ENCODE data around the gene PDE9A.

- TF ChIP-seq CTCF (IDR thresholded peaks at IDR 0.05; ENCODE audit: insufficient read depth, low read length) (no peak), POLR2AphosphoS5 (IDR thresholded peaks at IDR 0.05; ENCODE audit: low read depth) (no peak), GABPA (IDR thresholded peaks at IDR 0.05; ENCODE audit: low read depth) (no peak), REST (IDR thresholded peaks at IDR 0.05; ENCODE audit: insufficient replicate concordance, low read depth) (no peak), SPI1 (IDR thresholded peaks at IDR 0.05; ENCODE audit: borderline replicate concordance, low read depth) (no peak)
Observed at GRCh38 chr21:42767561-42767835, 114.1 kb downstream of the PDE9A start.
